ENCODE measurements around the gene AQP12B.

DNA sequence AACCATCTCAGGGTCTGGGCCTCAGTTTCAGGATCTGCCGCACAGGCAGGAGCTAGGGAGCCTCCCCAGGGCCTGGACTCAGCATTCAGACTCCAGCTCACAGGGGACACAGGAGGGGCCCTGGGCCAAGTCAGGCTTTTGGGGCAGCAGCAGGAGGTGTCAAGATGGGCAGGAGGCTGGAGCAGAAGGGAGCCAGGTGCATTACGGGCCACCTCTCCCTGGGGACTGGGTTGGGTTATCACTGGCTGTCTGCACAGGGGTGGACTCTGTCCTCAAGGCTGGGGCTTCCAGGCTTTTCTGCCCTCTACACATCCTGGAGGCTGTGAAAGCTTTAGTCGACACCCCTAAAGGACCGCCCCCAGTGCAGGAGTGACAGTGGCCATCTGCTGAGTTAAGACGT lies 29.0 kb upstream of the AQP12B start:
- TF ChIP-seq CTCF (IDR thresholded peaks at IDR 0.05; ENCODE audit: low read length): no peak
- TF ChIP-seq EZH2 (optimal IDR thresholded peaks at IDR 0.05; ENCODE audit: low read depth, low read length): no peak

Measured in MM.1S (cell line).